ENCODE data around the gene TNS3.

DNA sequence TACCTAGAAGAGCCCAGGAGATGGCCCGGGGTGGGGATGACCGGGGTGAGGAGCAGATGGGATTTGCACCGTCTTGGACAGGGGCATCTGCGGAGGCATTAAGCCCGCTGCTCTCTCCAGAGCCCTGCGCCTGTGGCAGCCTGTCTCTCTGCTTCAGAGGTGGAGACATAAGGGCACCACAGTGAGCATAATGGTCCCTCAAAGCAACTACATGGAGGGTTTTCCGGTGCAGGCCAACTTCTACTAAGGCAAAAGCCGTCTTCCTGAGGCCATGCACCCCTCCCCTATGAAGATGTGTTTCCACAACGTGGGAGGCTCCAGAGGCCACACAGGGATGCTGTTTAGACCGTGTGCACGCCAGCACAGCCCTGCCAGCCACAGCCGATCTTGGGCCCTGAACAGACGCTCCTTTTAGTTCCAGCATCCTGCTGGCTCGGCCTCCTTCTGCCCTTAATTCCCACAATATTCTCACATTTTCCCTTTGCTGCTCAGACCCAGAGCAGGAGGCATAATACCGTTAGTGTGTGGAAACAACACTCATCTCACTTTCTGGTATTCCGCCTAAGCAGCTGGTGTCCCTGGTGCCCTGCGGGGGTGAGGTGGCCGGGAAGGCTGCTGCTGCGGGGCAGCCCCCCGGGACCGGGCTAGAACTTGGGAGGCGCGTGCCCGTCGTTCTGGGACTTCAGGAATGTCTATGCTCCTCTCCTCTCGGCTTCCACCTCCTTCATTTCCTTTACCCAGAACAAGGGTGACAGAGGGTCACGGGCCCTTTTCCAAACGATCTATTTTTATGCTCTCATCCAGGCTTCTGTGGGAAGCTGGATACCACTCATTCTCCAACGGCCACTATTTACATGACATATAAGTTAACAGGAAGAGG, 266.9 kb downstream of the TNS3 start:
- TF ChIP-seq EZH2phosphoT487 (IDR thresholded peaks at IDR 0.05; ENCODE audit: borderline replicate concordance, low read depth) (no peak), SIN3A (IDR thresholded peaks at IDR 0.05; ENCODE audit: borderline replicate concordance, low read depth, low read length) (no peak), FOXJ3 (CRISPR knock-in tag; IDR thresholded peaks at IDR 0.05) (no peak), SMC3 (IDR thresholded peaks at IDR 0.05; ENCODE audit: low read depth, low read length) (no peak), GABPA (IDR thresholded peaks at IDR 0.05; ENCODE audit: low read depth) (no peak)
- TF ChIP-seq, protein P1, sequence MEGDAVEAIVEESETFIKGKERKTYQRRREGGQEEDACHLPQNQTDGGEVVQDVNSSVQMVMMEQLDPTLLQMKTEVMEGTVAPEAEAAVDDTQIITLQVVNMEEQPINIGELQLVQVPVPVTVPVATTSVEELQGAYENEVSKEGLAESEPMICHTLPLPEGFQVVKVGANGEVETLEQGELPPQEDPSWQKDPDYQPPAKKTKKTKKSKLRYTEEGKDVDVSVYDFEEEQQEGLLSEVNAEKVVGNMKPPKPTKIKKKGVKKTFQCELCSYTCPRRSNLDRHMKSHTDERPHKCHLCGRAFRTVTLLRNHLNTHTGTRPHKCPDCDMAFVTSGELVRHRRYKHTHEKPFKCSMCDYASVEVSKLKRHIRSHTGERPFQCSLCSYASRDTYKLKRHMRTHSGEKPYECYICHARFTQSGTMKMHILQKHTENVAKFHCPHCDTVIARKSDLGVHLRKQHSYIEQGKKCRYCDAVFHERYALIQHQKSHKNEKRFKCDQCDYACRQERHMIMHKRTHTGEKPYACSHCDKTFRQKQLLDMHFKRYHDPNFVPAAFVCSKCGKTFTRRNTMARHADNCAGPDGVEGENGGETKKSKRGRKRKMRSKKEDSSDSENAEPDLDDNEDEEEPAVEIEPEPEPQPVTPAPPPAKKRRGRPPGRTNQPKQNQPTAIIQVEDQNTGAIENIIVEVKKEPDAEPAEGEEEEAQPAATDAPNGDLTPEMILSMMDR (IDR thresholded peaks at IDR 0.05) = no peak

All from SK-N-SH (cell line).